Ascending aorta (tissue), 2 donors: Measurements from ENCODE around the gene PUM1. TPM values are rescaled to one million over a fixed set of nuclear protein-coding genes. Genes with fewer than 3 reads are reported as not detected.

ENCODE experiments used
- DNase-seq, 2 donors: peaks; one replicate each; pipeline ENCODE4 v3.0.0-alpha.2; 2019; ENCODE audit warnings: low spot score in 2 of 2
- H3K27ac ChIP-seq, 2 donors: fragments of 200-600 bp; sonication (generic); one replicate each; pipeline ENCODE4 v1.5.1; 2016 to 2017; ENCODE audit warnings: mild to moderate bottlenecking in 1 of 2
- H3K27me3 ChIP-seq: fragments of 200-600 bp; sonication (generic); one replicate; pipeline ENCODE4 v1.5.1; 2017
- H3K36me3 ChIP-seq, 2 donors: fragments of 200-600 bp; sonication (generic); one replicate each; pipeline ENCODE4 v1.5.1; 2016
- H3K4me1 ChIP-seq, 2 donors: fragments of 200-600 bp; sonication (generic); one replicate each; pipeline ENCODE4 v1.5.1; 2016 to 2017; ENCODE audit warnings: mild to moderate bottlenecking in 1 of 2
- H3K4me3 ChIP-seq, 2 donors: fragments of 200-600 bp; sonication (generic); one replicate each; pipeline ENCODE4 v1.5.1; 2016 to 2017; ENCODE audit warnings: mild to moderate bottlenecking in 1 of 2
- H3K9me3 ChIP-seq, 2 donors: fragments of 200-600 bp; sonication (generic); one replicate each; pipeline ENCODE4 v1.5.1; 2016
- CTCF ChIP-seq, 3 experiments: fragments of 200-600 bp in 2 of 3; fragments of 450-650 bp in 1 of 3; sonication (generic) in 2 of 3; IDR thresholded peaks; one replicate each; pipeline ENCODE4 v1.5.1; 2016 to 2019; ENCODE audit warnings: antibody characterized with exemption in 3 of 3, mild to moderate bottlenecking in 1 of 3, moderate library complexity in 1 of 3
- intact Hi-C: fragments of 100-400 bp; cut with DNase I; formaldehyde crosslinking; loops from one replicate; pipeline ENCODE4 v1.15.1; 2023
- total RNA-seq: library from RNA; depleted of rRNA; stranded (reverse); fragments of >200 nt; gene quantifications from one replicate; pipeline ENCODE4 v1.1.0, GENCODE V29; 2016

Gene PUM1
- total RNA-seq, 1 donor from 2014 or later, result 52.3 TPM

GRCh38 chr1:30882678-30883388, 182.7 kb downstream of the PUM1 start:
- peaks cover 3 to 47% of the 10 kb centered on the region in 2 donors for H3K4me1 ChIP-seq
- no peak overlapping the region for H3K4me3 ChIP-seq
- no peak for DNase-seq
- no peak for TF ChIP-seq CTCF (IDR thresholded peaks at IDR 0.05)
- intact Hi-C loops, result no loop called here
- H3K9me3 ChIP-seq, result no peaks in the 10 kb centered on the region
- H3K27ac ChIP-seq, result no peak overlapping the region
- H3K27me3 ChIP-seq, result no peaks in the 10 kb centered on the region
- no peaks in the 10 kb centered on the region for H3K36me3 ChIP-seq

Other genes with a start within 250 kb of the PUM1 start
- gene SDC3, start 157.0 kb downstream of the PUM1 start, total RNA-seq, result 51.9 TPM
- not detected for gene NKAIN1, start 174.2 kb upstream of the PUM1 start, total RNA-seq
- gene SNRNP40, start 231.1 kb upstream of the PUM1 start, total RNA-seq, result 11.8 TPM
- gene ZCCHC17, start 231.3 kb upstream of the PUM1 start, total RNA-seq, result 9.7 TPM